GM18507 (cell line): ENCODE results near the gene WSCD2.

Experiments
- DNase-seq: peaks from one replicate; pipeline ENCODE4 v3.0.0; 2011; ENCODE audit warnings: low read depth; ENCODE audit not compliant: insufficient read length; ENCODE audit errors: extremely low spot score
- FAIRE-seq: peaks from 2 replicates; lab custom pipeline; 2011; peaks lifted over from hg19 to GRCh38; lab: Jason Lieb, UNC

The WSCD2 gene

DNA sequence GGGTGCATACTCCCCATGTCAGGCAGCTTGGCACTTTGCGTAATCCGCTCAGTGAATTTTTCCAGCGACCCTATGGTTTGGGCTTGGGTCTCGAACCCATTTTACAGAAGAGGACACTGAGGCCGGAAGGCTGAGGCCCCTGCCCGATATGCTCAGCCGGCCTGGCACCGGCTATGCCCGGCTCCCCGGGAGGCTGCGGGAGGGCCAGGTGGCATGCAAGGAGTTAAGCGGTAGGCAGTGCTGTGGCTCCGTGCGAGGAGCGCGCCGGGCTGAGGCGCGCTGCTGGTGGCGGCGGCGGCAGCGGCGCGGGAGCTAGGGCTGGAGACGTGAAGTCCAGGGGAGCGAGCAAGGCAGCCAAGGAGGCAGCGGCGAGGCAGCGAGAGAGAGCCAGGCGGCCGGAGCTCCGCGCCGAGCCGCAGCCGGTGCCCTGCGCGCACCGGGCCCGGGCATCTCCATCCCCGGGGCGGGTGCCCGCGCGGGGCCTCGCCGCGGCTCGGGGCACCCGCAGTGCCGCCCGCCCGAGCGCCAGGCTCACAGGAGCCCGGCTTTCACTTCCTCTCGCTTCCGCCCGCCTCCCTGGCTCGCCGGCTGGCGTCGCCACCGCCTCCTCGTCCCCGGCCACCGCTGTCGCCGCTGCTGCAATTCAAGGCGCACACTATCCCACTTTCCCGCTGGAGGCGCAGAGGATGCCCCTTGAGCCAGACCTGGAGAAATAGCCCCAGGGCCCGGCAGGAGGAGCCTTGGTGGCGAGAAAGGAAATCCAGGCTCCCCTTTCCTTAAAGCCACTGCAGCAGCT, at the start of gene WSCD2:
Gene WSCD2 (plus strand): TSS at position 272 of the 796 bp plus-strand sequence. CDS start 66,545 bp downstream, outside the sequence.
- DNase-seq (no peak), FAIRE-seq (no peak)

DNA sequence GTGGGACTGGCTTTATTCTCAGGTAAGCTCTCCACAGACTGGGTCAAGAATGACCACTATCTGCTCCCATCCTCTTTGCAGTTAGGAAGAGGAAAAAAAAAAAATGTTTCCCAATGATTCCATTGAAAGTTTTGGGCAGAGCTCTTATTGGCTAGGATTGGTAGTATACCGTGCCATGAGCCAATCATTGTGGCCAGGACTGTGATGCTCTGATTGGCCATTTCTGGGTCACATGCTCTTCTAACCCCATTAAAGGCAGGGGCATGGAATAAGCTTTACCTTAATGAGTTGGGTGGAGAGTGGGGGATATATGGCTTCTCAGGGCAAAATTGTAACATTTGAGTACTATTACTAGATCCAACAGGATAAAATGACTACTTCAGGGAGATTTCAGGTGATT, 49.4 kb upstream of the WSCD2 start:
- DNase-seq, result no peak
- no peak for FAIRE-seq

DNA sequence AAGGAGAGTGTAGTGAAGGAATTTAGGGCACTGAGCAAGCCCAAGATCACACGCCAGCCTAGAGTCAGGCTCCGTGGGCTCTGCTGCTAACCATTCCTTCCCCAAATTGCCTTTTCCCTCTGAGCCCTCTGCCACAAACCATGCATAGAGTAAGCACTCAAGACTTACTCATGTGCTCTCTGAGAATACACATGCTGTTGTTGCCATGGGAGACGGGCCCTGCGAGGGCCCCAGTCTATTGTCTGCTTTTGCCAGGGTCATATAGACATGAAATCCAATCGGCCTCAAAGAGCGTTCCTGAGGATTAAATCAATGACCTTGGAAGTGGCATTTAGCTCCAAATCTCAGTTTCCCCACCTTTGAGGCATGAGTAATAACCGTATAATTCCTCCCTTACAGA, 48.7 kb upstream of the WSCD2 start:
- no peak for DNase-seq
- FAIRE-seq, result no peak

DNA sequence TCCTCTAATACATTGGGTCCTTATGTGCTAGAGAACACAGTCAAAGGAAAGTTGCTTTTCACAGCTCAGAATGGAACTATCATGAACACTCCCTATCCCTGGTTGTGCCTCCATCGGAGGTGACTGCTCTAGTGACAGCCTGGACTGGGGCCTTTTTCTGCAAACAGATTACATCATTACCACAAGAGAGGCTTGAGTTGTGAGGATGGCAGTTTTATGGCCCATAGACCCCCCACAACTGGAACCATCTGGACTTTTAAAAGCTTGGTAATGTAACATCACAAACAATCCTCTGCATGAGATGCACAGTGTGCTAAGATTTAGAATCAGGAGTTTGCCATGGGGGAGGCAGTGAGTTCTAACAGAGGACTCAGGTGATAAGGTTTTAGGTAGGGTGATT, 46.6 kb upstream of the WSCD2 start:
- DNase-seq (no peak), FAIRE-seq (no peak)

DNA sequence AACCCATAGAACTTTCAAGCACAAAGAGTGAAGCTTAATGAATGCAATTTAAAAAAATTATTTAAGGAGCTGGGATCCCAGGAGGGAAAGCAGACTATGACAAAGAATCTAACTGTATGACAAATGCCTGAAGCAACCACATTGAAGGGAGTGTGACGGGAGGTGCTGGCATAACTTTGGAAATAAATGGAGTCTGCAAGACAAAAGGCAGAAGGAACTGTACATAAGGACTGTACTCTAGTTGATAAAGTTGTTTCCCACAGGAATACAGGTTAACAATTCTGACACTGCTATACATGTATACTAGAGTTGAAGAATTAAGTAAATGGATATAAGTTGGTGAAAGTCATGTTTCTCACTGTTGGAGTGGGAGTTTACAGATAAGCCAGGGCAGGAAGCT, 41.2 kb upstream of the WSCD2 start:
- no peak for FAIRE-seq
- no peak for DNase-seq

DNA sequence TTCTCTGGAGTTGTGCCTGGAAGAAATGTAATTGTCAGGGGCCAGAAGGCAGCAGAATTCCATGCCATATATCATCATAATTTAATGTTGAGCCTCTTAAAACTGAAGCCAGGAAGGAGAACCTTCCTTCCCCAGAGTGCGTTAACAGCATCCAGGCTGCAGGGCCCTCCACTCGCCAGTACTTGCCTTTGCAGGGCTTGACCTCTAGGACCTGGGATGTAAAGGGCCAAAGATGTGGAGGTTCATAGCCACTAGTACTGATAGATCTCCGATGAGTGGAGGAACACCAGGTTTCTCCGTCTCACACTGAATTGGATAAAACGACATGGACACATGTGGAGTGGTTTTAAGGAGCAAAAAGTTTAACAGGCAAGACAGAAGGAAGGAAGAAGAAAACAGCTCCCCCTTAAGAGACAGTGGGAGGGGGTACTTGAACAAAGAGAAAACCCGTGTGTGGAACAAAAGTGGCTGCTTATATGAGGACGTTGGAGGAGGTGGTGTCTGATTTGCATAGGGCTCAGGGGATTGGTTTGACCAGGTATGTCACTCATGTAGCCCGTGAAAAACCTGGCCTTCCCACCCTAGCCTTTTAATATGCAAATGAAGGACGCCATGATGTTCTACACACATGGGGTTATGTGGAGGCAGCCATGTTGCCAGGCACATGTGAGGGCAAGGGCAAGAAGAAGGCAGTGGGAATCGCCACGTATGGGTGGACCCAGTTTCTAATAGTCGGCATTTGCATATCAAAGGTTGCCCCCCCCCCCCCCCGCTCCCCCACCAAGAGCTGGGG, 38.8 kb upstream of the WSCD2 start:
- DNase-seq, result no peak
- FAIRE-seq, result no peak

DNA sequence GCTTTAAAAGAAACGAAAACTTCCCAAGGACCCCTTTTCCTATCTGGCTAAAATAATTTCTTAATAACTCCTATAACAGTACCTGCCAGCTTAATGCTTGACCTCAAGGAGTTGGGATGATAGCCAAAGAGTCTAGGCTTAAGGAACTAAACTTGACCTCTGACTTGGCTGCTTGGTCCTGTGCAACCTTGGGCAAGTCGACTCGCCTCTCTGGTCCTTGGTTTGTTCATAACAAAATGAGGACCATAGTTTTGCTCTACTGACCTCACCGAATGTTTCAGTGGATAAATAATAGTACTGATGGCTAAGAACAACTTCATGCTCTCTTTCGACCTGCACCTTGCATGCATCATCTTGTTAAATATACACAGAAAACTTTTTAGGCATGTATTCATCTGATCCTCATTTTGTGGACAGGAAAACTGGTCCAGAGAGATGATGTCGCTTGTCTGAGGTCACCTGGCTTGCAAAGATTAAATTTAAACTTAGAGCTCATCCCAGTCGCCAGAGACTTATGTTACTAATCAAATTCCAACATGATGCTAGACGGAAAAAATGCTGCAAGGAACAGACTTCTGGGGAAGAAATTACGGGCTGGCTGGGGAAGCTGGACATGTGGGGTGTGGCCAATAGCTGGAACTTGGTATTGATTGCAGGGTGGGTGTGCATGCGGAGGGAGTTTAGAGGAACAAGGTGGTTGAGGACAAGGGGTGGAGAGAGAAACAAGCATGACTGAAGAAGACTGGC, 38.0 kb upstream of the WSCD2 start:
- no peak for FAIRE-seq

DNA sequence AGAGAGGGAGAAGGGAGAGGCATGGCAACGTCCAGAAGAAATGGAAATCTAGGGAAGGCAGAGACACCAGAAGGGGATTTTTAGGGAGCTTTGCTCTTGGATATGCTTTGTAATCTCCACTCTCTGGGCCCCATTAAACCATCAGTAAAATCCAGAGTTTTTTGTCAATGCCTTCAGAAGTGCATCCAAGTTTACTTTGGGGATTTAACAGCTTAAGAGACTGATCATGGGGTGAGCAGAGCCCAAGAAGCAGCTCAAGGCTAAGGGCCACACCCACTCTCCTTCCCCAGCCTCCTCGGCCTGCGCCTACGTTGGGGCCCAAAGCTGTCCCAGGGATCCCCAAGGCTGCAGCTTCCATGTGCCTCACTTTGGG, 37.4 kb upstream of the WSCD2 start:
- DNase-seq, result no peak
- no peak for FAIRE-seq

More for the DNA sequence above, 38.0 kb upstream of the WSCD2 start:
- DNase-seq, result no peak

DNA sequence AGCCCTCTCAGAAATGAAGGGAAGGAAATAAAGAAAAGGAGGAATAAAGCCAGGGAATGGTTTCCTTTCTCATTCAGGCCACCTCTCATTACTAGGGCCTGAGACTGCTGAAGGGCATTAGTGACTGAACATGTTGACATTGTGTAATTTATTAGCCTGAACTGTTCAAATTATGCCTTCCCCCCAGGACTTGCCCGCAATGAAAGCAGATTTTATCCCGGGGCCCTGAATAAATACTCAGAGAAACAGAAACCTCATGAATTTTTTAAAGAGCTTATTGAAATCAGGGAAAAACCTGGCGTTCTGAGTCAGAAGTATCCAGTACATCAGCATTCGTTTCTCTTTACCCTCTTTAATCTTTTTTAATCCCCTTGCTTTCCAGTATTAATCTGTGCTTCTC, 35.9 kb upstream of the WSCD2 start:
- no peak for DNase-seq
- FAIRE-seq, result no peak

DNA sequence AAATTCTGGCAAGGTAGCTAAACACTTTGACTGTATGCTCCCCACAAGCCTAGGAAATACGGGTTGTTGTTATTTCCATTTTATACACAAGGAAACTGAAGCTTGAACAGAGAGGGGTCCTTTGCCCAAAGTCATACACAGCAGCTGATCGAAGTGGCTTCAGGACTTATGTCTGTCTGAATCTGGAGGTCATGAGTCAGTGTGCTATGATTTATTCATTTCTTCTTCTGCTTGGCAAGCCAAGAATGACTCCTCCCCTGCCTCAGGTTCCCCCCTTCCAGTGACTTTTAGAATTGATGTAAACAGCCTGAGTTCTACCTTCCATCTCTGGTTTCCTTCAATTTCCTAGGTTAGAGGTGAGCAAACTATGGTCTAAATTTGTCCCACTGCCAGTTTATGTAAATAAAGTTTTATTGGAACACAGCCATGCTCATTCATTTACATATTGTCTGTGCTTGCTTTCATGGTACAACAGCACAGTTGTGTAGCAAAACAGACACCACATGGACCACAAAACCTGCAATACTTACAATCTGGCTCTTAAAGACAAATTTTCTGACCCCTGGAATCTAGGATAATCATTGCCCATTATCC, 34.9 kb upstream of the WSCD2 start:
- DNase-seq (no peak), FAIRE-seq (no peak)

DNA sequence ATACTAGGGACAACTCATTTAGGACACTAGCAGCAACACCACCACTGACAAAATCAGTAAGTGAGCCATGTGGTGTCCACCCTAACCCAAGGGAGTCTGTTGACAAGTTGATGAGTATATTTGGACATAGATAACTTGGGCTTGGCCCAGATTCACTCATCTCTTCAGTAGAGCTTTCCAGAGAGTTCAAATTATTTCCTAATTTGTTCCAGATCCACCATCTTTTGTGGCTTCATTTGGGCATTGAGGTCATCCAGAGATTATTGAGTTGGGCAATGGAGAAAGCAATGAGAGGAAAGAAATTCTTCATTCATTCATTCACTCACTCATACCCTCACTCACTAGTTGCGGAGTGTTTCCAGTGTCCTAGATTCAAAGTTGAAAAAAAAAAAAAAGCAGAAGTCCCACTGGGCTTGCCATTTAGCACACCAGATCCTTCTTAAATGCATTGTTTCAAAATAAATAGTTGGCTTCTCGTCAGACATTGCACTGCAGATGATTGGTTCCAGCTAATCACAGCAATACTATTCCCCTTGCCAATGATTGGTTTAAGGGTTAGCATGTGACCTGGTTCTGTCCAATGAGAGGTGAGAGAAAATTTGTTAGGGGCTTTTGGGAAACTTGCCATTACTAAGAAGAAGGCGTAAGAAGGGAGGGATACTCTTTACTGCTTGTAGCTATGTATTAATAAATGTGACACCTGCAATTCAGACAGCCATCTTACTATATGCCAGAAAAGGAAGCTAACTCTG, 31.8 kb upstream of the WSCD2 start:
- DNase-seq, result no peak
- FAIRE-seq, result no peak

DNA sequence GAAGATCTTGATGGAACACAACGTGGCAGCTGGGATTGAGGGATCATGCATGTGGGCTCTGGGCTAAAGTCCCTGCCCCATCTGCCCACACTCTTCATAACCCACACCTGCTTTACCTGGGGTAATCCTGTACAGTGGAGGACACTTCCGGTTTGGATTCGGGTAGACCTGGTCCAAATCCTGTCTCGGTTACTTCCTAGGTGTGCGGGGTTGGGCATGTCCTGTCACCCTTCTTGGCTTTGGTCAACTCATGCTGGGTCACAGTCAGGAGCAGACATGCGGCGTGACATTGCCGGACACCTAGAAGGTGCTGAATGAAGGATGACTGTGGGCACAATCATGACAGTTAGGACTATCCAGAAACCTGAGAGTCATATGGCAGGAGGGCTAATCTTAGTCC, 30.7 kb upstream of the WSCD2 start:
- DNase-seq (no peak), FAIRE-seq (no peak)

DNA sequence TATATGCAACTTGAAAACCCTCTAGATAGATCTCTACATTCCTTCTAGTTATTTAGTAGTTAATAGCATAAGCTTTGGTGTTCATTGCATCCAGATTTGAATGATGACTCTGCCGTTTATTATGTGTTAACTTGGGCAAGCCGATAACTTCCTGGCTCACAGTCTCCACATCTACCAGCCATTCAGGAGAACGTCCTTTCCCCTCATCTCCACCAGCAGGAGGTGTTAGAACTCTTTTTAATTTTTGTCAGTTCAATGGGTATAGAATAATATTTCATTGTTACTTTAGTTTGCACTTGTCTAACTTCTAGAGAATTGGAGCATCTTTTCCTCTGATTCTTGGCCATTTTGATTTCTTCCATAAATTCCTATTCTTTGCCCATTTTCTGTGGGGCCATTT, 30.0 kb upstream of the WSCD2 start:
- no peak for FAIRE-seq
- DNase-seq, result no peak

DNA sequence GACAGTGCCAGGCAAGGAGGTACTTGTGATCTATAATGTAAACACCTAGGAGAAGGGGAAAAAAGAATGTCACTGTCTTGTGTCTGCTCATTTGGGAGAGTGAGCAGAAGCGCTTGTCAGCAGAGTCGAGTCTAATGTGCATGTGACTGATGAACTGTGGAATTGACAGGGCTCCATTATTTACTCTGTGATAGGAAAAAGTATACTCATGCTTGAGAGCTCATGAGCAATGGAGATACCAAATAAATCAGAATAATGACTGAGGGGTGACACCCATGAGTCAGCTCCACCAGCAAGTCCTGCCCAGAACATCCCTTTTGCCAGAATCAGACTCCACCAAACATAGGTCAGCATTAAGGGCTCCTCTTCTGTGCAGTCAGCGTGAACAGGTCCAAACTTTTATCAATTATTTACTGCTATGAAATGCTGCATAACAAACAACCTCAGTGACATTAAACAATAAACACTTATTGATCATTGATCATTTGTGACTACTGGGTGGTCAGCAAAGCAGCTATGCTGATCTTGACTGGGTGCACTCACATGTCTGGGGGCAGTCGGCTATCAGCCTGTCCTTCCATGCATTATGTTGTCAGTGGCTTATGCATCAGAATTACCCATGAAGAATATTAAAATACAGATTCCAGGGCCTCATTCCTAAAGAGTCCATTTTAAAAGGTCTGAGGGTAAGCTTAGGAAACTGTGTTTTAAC, 29.2 kb upstream of the WSCD2 start:
- DNase-seq, result no peak
- FAIRE-seq, result no peak

DNA sequence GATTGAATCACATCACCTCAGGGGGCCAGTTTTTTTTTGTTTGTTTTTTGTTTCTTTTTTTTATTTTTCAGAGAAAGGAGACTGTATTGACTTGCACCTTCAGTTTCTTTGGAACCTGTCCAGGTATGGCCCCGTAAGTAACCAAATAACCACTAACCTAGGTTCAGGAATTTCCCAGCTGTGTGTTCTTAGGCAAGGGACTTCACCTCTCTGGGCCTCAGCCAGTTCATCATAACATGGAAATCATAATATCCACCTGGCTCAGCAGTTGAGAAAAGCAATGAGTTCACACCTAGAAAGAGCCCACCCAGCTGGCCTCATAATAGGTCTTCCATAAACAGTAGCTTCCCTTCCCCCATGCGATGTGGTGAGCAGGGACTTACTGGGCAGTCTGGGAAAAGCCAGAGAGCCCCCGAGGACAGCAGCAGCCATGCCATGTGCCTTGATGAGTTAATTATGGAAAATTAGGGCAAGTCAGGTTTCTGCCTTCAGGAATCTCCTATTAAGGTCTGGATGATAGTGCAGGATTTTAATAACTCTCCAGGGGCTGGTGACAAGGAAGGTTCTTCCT, 27.4 kb upstream of the WSCD2 start:
- no peak for FAIRE-seq
- DNase-seq, result no peak

DNA sequence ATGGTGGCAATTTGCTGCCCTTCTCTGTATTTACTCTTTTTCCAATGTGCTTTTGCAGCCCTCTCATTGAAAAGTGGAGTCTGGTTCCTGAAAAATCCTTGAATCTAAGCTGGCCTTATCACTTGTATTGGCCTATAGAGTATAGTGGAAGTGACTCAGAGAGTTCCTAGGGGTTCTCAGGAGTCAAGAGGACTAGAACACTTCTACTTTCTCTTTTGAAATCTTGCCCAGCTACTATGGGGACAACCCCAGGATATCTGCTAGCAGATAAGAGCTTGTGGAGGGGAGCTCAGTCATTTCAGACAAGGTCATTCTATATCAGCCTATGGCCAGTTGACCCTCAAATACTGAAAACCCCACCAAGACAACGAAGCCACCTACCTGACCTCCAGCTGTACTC, 26.7 kb upstream of the WSCD2 start:
- DNase-seq, result no peak
- no peak for FAIRE-seq

DNA sequence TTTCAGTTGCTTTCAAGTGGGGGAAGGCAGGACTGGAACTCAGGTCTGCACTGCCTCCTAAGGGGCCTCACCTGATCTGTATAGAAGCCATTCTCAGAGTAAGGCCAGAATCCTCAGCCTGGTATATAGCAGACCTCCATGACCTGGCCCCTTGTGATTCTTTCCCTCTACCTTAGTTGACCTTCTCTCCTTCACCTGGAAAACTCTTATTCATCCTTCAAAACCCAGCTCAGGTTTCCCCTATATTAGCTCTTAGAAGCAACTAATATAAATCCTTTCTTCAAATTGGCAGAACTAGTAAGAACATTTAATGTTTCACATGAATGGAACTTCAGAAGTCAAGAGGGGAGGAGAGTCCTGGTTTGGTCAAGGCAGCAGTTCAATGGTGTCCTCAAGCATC, 26.0 kb upstream of the WSCD2 start:
- no peak for DNase-seq
- no peak for FAIRE-seq

DNA sequence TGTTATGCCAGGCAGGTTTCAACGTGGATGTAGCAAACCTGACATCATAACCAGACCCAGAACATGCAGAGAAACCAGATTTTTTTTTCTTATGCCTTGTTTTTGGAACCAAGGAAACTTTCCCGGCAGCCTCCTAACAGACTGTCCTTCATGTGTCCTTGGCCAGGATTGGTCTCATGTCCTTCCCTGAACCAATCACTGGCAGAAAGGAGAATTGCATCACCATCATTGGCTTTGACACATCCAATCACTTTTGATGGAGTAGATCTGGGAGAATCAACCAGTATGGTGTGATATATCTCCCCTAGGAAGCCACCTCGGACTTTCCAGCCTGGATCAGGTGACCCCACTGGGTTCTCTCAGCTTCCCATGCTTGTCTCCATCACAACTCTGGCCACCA, 25.6 kb upstream of the WSCD2 start:
- FAIRE-seq (no peak), DNase-seq (no peak)
